Neural cell (in vitro differentiated cells): ENCODE measurements around the gene STYXL1. TPM values are rescaled to one million over a fixed set of nuclear protein-coding genes. Genes with fewer than 3 reads are reported as not detected.
A peak's percentile ranks its signal among the peaks of the same experiment; 100 is the strongest.

ENCODE experiments used
- H2AFZ ChIP-seq: fragments of 200-600, 300-800 bp; sonication (generic), shearing (Covaris generic); 2 replicates; pipeline ENCODE4 v1.6.0; 2014; ENCODE audit warnings: low read depth, mild to moderate bottlenecking, antibody characterized with exemption, low read length, moderate library complexity
- H3F3A ChIP-seq: fragments of 200-600 bp; shearing (Covaris generic); 2 replicates; pipeline ENCODE4 v1.6.1; 2016; ENCODE audit warnings: mild to moderate bottlenecking, moderate library complexity, mixed read lengths, antibody characterized with exemption, low read length; ENCODE audit not compliant: insufficient read depth, poor library complexity, severe bottlenecking
- H3K27ac ChIP-seq: fragments of 200-600, 300-800 bp; sonication (generic), shearing (Covaris generic); 2 replicates; pipeline ENCODE4 v1.5.1; 2014; ENCODE audit warnings: mild to moderate bottlenecking, low read length, moderate library complexity
- H3K27me3 ChIP-seq: fragments of 300-800, 200-600 bp; sonication (generic), shearing (Covaris generic); 2 replicates; pipeline ENCODE4 v1.6.0; 2014; ENCODE audit warnings: mild to moderate bottlenecking, low read depth, low read length, moderate library complexity; ENCODE audit not compliant: insufficient read depth
- H3K36me3 ChIP-seq: fragments of 300-800, 200-600 bp; sonication (generic), shearing (Covaris generic); 2 replicates; pipeline ENCODE4 v1.5.1; 2014; ENCODE audit warnings: mild to moderate bottlenecking, antibody characterized with exemption, low read length, moderate library complexity; ENCODE audit not compliant: insufficient read depth
- H3K4me2 ChIP-seq: fragments of 300-800, 200-600 bp; sonication (generic), shearing (Covaris generic); 2 replicates; pipeline ENCODE4 v1.6.0; 2014; ENCODE audit warnings: mild to moderate bottlenecking, low read length
- H3K4me3 ChIP-seq: fragments of 300-800, 200-600 bp; sonication (generic), shearing (Covaris generic); 2 replicates; pipeline ENCODE4 v1.5.1; 2014; ENCODE audit warnings: mild to moderate bottlenecking, low read length, moderate library complexity
- H3K79me2 ChIP-seq: fragments of 200-600 bp; shearing (Covaris generic); replicated peaks from 2 replicates; pipeline ENCODE4 v1.6.0; 2014; ENCODE audit warnings: mild to moderate bottlenecking, low read length, moderate library complexity; ENCODE audit not compliant: insufficient read depth
- H3K9ac ChIP-seq: fragments of 300-800, 200-600 bp; sonication (generic), shearing (Covaris generic); 2 replicates; pipeline ENCODE4 v1.6.1; 2016; ENCODE audit warnings: mild to moderate bottlenecking, low read length, mixed read lengths
- H3K9me2 ChIP-seq: fragments of 200-600 bp; shearing (Covaris generic); 2 replicates; pipeline ENCODE4 v1.6.1; 2016; ENCODE audit warnings: mild to moderate bottlenecking, low read length, mixed read lengths; ENCODE audit not compliant: insufficient read depth
- H3K9me3 ChIP-seq: fragments of 200-600, 300-800 bp; sonication (generic), shearing (Covaris generic); 2 replicates; pipeline ENCODE4 v1.6.1; 2016; ENCODE audit warnings: mild to moderate bottlenecking, mixed run types, low read length, moderate library complexity, mixed read lengths
- H4K20me1 ChIP-seq: fragments of 200-600 bp; shearing (Covaris generic); 2 replicates; pipeline ENCODE4 v1.6.1; 2016; ENCODE audit warnings: mild to moderate bottlenecking, mixed run types; ENCODE audit not compliant: insufficient read depth
- CTCF ChIP-seq: fragments of 450-650 bp; IDR thresholded peaks from 2 replicates; pipeline ENCODE4 v1.5.1; 2014; ENCODE audit warnings: antibody characterized with exemption, mild to moderate bottlenecking, moderate library complexity; ENCODE audit not compliant: poor library complexity, severe bottlenecking
- EP300 ChIP-seq: fragments of 450-650 bp; conservative IDR thresholded peaks from 2 replicates; pipeline ENCODE4 v1.6.1; 2014; ENCODE audit warnings: antibody characterized with exemption, mild to moderate bottlenecking, moderate library complexity; ENCODE audit not compliant: poor library complexity, severe bottlenecking
- EZH2 ChIP-seq: fragments of 200-600, 300-800 bp; shearing (Covaris generic), sonication (generic); IDR thresholded peaks from 2 replicates; pipeline ENCODE4 v1.6.1; 2014; ENCODE audit warnings: antibody characterized with exemption, low read length, borderline replicate concordance, mild to moderate bottlenecking; ENCODE audit not compliant: insufficient read depth, poor library complexity, severe bottlenecking
- MXI1 ChIP-seq: fragments of 450-650 bp; conservative IDR thresholded peaks from 2 replicates; pipeline ENCODE4 v1.6.1; 2014; ENCODE audit warnings: antibody characterized with exemption, mild to moderate bottlenecking; ENCODE audit not compliant: poor library complexity, severe bottlenecking
- POLR2AphosphoS5 ChIP-seq: IDR thresholded peaks from 2 replicates; pipeline ENCODE4 v1.6.1; 2012
- RAD21 ChIP-seq: fragments of 450-650 bp; conservative IDR thresholded peaks from 2 replicates; pipeline ENCODE4 v1.6.1; 2014; ENCODE audit warnings: antibody characterized with exemption, mild to moderate bottlenecking, moderate library complexity
- REST ChIP-seq: IDR thresholded peaks from 2 replicates; pipeline ENCODE4 v1.6.1; 2012; ENCODE audit warnings: borderline replicate concordance
- SMC3 ChIP-seq: fragments of 450-650 bp; conservative IDR thresholded peaks from 2 replicates; pipeline ENCODE4 v1.6.1; 2014; ENCODE audit warnings: antibody characterized with exemption, mild to moderate bottlenecking, moderate library complexity; ENCODE audit not compliant: poor library complexity
- TAF1 ChIP-seq: IDR thresholded peaks from 2 replicates; pipeline ENCODE4 v1.6.1; 2012; ENCODE audit warnings: low read depth
- polyA plus RNA-seq: library from polyadenylated mRNA; depleted of rRNA; stranded (reverse); fragments of >200 nt; gene quantifications from 2 replicates; pipeline ENCODE4 v1.2.3, GENCODE V29; 2014

STYXL1 gene
- polyA plus RNA-seq, 1 donor from 2014 or later = 59.9 TPM

- H3K4me2 ChIP-seq = no peak overlapping the region
- no peak for TF ChIP-seq CTCF
- TF ChIP-seq REST = no peak
- TF ChIP-seq TAF1 = no peak
- no peak for TF ChIP-seq RAD21
- no peak for TF ChIP-seq SMC3
- TF ChIP-seq MXI1 = no peak
- no peaks in the 10 kb centered on the region for H3K9me3 ChIP-seq
- no peaks in the 10 kb centered on the region for H3K27me3 ChIP-seq
- H3K36me3 ChIP-seq = no peaks in the 10 kb centered on the region
- no peak overlapping the region for H2AFZ ChIP-seq
- no peak overlapping the region for H3K9ac ChIP-seq
- H3F3A ChIP-seq = no peaks in the 10 kb centered on the region
- no peaks in the 10 kb centered on the region for H4K20me1 ChIP-seq
- H3K27ac ChIP-seq = no peak overlapping the region
- H3K79me2 ChIP-seq = peaks cover 37% of the 10 kb centered on the region
- no peak overlapping the region for H3K4me3 ChIP-seq
- no peaks in the 10 kb centered on the region for H3K9me2 ChIP-seq
Observed at GRCh38 chr7:76051840-76052239, 4.0 kb upstream of the STYXL1 start.

- peak overlapping the region; percentile 19 for H3K4me2 ChIP-seq
- H3K4me3 ChIP-seq = no peak overlapping the region
- no peaks in the 10 kb centered on the region for H3K36me3 ChIP-seq
- H3K9me2 ChIP-seq = no peaks in the 10 kb centered on the region
- H3K79me2 ChIP-seq = peaks cover 40% of the 10 kb centered on the region
- H3K27ac ChIP-seq = no peak overlapping the region
- no peaks in the 10 kb centered on the region for H3K9me3 ChIP-seq
- no peak overlapping the region for H2AFZ ChIP-seq
- TF ChIP-seq SMC3 (no peak), TAF1 (no peak), REST (no peak), MXI1 (no peak), RAD21 (no peak), CTCF (no peak), EZH2 (no peak), POLR2AphosphoS5 (no peak), EP300 (no peak)
- H3F3A ChIP-seq = no peaks in the 10 kb centered on the region
- H3K27me3 ChIP-seq = no peaks in the 10 kb centered on the region
- no peak overlapping the region for H3K9ac ChIP-seq
- H4K20me1 ChIP-seq = no peaks in the 10 kb centered on the region
Observed at GRCh38 chr7:76050545-76050944, 2.7 kb upstream of the STYXL1 start.
